ENCODE measurements around the gene SPATA46. TPM values are rescaled to one million over a fixed set of nuclear protein-coding genes. Genes with fewer than 3 reads are reported as not detected.

The SPATA46 gene
- total and polyA plus RNA-seq, 11 donors, result not detected

- Histone ChIP-seq H3K9me3 (no peaks in the 10 kb centered on the region), H3K4me3 (no peak overlapping the region), H3K27ac (no peak overlapping the region), H3K27me3 (no peaks in the 10 kb centered on the region), H3K4me1 (peaks cover 0 to 6% (median 0%) of the 10 kb centered on the region in 12 donors), H3K36me3 (no peaks in the 10 kb centered on the region)
- TF ChIP-seq CTCF (IDR thresholded peaks at IDR 0.05), result no peak
- TF ChIP-seq POLR2A (IDR thresholded peaks at IDR 0.05), result no peak
- no peak for DNase-seq
- 82 to 89% (median 85%) methylated on average over 9 of the region's 9 CpGs for WGBS, 4 donors
- intact Hi-C loops (cut with DNase I), result no loop called here
- ATAC-seq, result no peak
Measured at GRCh38 chr1:162374406-162374805, 2.2 kb downstream of the SPATA46 start.

- TF ChIP-seq CTCF (IDR thresholded peaks at IDR 0.05) (no peak), POLR2A (IDR thresholded peaks at IDR 0.05) (no peak)
- Histone ChIP-seq H3K4me1 (peaks cover 0 to 6% (median 0%) of the 10 kb centered on the region in 12 donors), H3K9me3 (no peaks in the 10 kb centered on the region), H3K4me3 (no peak overlapping the region), H3K36me3 (no peaks in the 10 kb centered on the region), H3K27me3 (no peaks in the 10 kb centered on the region), H3K27ac (no peak overlapping the region)
- intact Hi-C loops (cut with DNase I), result no loop called here
- ATAC-seq (no peak), DNase-seq (no peak)
- WGBS, 4 donors, result 91 to 93% (median 92%) methylated on average over 8 of the region's 8 CpGs
Measured at GRCh38 chr1:162373541-162374260, 3.0 kb downstream of the SPATA46 start.

- intact Hi-C loops (cut with DNase I), result no loop called here
- Histone ChIP-seq H3K27me3 (no peaks in the 10 kb centered on the region), H3K4me3 (no peak overlapping the region), H3K4me1 (peaks cover 0 to 6% (median 0%) of the 10 kb centered on the region in 12 donors), H3K36me3 (no peaks in the 10 kb centered on the region), H3K9me3 (no peaks in the 10 kb centered on the region), H3K27ac (no peak overlapping the region)
- no peak for ATAC-seq
- DNase-seq, result no peak
- TF ChIP-seq POLR2A (IDR thresholded peaks at IDR 0.05) (no peak), CTCF (IDR thresholded peaks at IDR 0.05) (no peak)
- 86 to 93% (median 90%) methylated on average over 1 of the region's 1 CpG for WGBS, 4 donors
Measured at GRCh38 chr1:162373072-162373427, 3.6 kb downstream of the SPATA46 start.

- H3K27me3 ChIP-seq, result no peaks in the 10 kb centered on the region
- 58 to 70% (median 65%) methylated on average over 8 to 13 of the region's 13 CpGs for WGBS, 4 donors
- H3K4me1 ChIP-seq, result peaks cover 0 to 6% (median 0%) of the 10 kb centered on the region in 12 donors
- H3K4me3 ChIP-seq, result no peak overlapping the region
- TF ChIP-seq POLR2A (IDR thresholded peaks at IDR 0.05) (no peak), CTCF (IDR thresholded peaks at IDR 0.05) (no peak)
- H3K9me3 ChIP-seq, result no peaks in the 10 kb centered on the region
- no peak for DNase-seq
- peaks cover 0 to 2% (median 0%) of the 10 kb centered on the region in 9 donors for H3K36me3 ChIP-seq
- intact Hi-C loops (cut with DNase I), result no loop called here
- peak in 3 of 4 donors; percentile 20 to 28 (median 27) for ATAC-seq
- no peak overlapping the region for H3K27ac ChIP-seq
Measured at GRCh38 chr1:162372159-162373071, 4.2 kb downstream of the SPATA46 start.
